AG04449 (cell line): Measurements from ENCODE around the gene ZBTB40.

Experiments used
- CTCF ChIA-PET: fragments of 350-600 bp; formaldehyde crosslinking; extraction: SDS; loops from one replicate; lab custom pipeline; 2021; ENCODE audit warnings: antibody characterized with exemption; lab: Yijun Ruan, JAX
- POLR2A ChIA-PET: fragments of 400-600, 350-600 bp; formaldehyde crosslinking; extraction: SDS; loops from one replicate; lab custom pipeline; 2020; ENCODE audit warnings: antibody characterized with exemption, inconsistent platforms; lab: Yijun Ruan, JAX
- DNase-seq: peaks from one replicate; pipeline ENCODE4 v3.0.0-alpha.2; 2010; ENCODE audit warnings: low read depth, low spot score
- H3K4me3 ChIP-seq: 2 replicates; pipeline ENCODE4 v1.5.1; 2011; ENCODE audit warnings: low read depth, mild to moderate bottlenecking, control low read depth, low read length
- TF ChIP-seq, protein P1 (sequence below): IDR thresholded peaks from one replicate; pipeline ENCODE4 v1.5.1; 2011; ENCODE audit warnings: mild to moderate bottlenecking, moderate library complexity, low read length, control low read depth, inconsistent platforms; ENCODE audit not compliant: insufficient read depth; ENCODE audit errors: missing control alignments

The ZBTB40 gene, protein sequence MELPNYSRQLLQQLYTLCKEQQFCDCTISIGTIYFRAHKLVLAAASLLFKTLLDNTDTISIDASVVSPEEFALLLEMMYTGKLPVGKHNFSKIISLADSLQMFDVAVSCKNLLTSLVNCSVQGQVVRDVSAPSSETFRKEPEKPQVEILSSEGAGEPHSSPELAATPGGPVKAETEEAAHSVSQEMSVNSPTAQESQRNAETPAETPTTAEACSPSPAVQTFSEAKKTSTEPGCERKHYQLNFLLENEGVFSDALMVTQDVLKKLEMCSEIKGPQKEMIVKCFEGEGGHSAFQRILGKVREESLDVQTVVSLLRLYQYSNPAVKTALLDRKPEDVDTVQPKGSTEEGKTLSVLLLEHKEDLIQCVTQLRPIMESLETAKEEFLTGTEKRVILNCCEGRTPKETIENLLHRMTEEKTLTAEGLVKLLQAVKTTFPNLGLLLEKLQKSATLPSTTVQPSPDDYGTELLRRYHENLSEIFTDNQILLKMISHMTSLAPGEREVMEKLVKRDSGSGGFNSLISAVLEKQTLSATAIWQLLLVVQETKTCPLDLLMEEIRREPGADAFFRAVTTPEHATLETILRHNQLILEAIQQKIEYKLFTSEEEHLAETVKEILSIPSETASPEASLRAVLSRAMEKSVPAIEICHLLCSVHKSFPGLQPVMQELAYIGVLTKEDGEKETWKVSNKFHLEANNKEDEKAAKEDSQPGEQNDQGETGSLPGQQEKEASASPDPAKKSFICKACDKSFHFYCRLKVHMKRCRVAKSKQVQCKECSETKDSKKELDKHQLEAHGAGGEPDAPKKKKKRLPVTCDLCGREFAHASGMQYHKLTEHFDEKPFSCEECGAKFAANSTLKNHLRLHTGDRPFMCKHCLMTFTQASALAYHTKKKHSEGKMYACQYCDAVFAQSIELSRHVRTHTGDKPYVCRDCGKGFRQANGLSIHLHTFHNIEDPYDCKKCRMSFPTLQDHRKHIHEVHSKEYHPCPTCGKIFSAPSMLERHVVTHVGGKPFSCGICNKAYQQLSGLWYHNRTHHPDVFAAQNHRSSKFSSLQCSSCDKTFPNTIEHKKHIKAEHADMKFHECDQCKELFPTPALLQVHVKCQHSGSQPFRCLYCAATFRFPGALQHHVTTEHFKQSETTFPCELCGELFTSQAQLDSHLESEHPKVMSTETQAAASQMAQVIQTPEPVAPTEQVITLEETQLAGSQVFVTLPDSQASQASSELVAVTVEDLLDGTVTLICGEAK

DNA sequence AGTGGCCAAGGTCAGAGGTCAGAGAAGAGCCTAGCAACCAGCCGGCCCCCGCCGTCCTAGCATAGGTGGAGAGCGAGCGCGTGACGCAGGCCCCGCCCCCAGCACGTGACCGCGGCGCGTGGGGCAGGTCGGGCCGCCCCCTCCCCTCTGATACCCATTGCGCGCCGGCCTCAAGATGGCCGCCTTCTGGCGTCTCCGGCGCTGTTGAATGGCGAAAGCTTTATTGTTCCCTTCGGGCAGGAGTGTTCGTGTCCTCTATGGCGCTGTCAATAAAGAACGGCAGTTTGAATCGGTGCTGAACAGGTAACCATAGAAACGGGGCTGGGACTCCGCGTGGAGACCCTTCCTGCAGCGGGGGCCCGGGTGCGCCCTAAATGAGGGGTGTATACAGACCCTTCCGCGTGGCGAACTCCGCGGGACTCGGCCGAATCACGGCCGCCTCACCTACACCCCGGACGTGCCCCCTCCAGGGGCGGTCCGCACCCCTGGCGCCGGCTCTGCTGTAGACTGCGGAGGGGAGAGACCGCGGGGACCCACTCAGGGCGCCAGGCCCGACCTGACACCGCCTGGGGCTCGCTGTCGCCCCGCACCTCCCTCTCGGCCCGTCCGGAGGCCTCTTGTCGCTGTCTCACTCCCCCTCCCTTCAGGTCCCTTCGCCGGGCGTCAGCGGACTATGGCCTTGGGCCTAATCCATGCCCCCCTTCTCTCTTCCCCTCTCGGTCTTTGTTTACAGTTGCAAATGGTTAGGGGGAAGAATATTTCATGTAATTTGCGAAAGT is at the start of gene ZBTB40:
Gene ZBTB40, plus strand, starts transcription at position 150 of the 779 bp plus-strand sequence. CDS start 38,098 bp downstream, outside the sequence.
- CTCF ChIA-PET = interaction anchor here (1.7 kb wide), 1 partner anchor 35 kb away, joined by 7 read pairs; no protein-coding TSS in a partner anchor
- peak within 1 kb of the TSS; percentile 78 for H3K4me3 ChIP-seq
- TF ChIP-seq, protein P1, sequence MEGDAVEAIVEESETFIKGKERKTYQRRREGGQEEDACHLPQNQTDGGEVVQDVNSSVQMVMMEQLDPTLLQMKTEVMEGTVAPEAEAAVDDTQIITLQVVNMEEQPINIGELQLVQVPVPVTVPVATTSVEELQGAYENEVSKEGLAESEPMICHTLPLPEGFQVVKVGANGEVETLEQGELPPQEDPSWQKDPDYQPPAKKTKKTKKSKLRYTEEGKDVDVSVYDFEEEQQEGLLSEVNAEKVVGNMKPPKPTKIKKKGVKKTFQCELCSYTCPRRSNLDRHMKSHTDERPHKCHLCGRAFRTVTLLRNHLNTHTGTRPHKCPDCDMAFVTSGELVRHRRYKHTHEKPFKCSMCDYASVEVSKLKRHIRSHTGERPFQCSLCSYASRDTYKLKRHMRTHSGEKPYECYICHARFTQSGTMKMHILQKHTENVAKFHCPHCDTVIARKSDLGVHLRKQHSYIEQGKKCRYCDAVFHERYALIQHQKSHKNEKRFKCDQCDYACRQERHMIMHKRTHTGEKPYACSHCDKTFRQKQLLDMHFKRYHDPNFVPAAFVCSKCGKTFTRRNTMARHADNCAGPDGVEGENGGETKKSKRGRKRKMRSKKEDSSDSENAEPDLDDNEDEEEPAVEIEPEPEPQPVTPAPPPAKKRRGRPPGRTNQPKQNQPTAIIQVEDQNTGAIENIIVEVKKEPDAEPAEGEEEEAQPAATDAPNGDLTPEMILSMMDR = no peak
- peak; percentile 90 for DNase-seq
- POLR2A ChIA-PET = no interaction called here

DNA sequence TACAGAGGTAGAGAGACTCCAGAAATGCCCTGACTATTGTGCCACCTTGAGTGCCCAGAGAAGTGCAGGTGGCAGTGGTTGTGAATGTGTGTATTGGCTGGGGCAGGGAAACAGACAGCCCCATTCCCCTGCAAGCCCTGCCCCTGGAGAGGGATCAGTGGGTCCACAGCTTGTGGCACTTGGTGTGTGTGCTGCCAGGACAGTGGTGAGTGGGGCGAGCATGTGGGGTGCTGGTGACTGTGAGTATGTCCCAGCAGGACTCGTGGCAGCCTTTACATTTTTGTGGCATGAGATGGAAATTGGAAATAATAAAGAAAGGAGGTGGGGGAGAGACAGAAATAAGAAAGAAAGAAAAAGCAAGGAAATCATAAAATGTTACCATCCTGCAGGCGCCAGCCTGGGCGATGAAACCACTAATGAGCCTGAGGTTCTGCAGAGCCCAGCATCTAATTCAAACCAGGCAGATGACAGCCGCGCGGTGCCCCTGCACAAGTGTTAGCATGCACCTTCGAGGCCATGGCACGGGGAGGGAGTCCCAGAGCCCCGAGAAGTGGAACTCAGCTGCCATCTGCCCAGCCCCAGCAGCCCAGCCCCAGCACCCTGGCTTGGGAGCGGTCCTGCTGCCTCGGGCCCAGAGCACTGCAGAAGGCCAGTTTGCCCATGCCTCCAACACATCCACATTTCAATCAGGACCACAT is 49.1 kb upstream of the ZBTB40 start:
- TF ChIP-seq, protein P1 = no peak
- ChIA-PET CTCF (interaction anchor here (1.2 to 1.3 kb wide), 2 partner anchors 14 to 240 kb away, joined by 4 read pairs; no protein-coding TSS in a partner anchor), POLR2A (no interaction called here)
- no peak for DNase-seq
- no peak overlapping the region for H3K4me3 ChIP-seq

DNA sequence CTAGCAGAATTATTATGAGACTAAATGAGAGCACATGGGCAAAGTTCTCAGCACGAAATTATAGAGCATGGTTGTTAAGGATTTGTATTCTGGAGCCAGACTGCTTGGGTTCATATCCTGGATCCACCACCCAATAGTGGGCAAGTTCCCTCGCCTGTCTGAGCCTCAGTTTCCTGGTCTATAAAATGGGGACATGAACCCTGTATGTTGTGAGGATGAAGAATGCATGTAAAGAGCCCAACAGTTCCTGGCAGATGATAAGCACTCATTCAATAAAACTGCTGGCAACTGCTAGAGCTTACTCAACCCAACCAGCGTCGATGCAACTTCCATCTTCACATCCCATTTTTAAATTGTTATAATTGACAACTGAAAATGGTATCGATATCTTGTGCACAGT is 47.2 kb upstream of the ZBTB40 start:
- TF ChIP-seq, protein P1 = no peak
- H3K4me3 ChIP-seq = no peak overlapping the region
- DNase-seq = no peak
- ChIA-PET CTCF (interaction anchor here (1.5 to 2.1 kb wide), 2 partner anchors 11 to 12 kb away, joined by 5 read pairs; no protein-coding TSS in a partner anchor), POLR2A (no interaction called here)

DNA sequence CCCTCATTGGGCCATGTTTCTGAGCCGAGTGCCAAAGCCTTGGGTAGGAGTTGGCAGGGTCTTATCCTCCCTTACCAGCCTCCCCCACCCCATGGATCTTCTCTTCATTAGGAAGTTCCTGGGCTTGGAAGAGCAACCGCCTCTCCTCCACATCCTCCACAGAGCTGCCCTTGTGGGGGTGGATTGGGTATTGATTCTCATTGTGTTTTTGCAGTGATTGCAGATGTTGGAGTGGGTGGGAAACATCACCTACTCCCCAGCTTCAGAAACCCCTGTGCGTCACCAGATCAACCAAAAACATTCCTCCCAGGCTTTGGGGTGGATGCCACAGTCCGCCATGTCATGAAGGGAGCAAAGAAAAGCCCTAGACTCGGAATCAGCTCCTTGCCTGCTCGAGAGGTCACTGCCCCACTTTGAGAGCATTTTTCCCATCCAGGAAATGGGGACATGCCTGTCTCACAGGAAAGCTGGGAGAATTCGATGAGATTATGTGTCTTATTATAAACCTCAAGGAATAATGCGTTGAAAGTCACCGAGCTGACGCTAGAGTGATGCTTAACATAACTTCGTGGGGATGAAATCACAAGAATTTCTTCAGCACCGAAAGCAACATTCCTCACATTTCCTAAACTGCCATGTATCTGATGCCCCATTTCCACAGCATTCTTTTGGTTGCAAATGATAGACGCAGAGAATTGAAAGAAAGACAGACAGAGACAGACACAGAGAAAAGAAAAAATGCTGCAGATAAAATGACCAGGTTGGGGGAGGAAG is 44.7 kb upstream of the ZBTB40 start:
- ChIA-PET CTCF (interaction anchor here (0.6 to 3.5 kb wide), 4 partner anchors 10 to 564 kb away, joined by 3 to 24 read pairs (median 3); no protein-coding TSS in a partner anchor), POLR2A (no interaction called here)
- no peak overlapping the region for H3K4me3 ChIP-seq
- TF ChIP-seq, protein P1 = no peak
- DNase-seq = no peak
